ENCODE results near the gene NUB1. TPM values are rescaled to one million over a fixed set of nuclear protein-coding genes. Genes with fewer than 3 reads are reported as not detected.

Gene NUB1
- total RNA-seq, 1 experiment from 2014 or later, result 39.5 TPM

DNA sequence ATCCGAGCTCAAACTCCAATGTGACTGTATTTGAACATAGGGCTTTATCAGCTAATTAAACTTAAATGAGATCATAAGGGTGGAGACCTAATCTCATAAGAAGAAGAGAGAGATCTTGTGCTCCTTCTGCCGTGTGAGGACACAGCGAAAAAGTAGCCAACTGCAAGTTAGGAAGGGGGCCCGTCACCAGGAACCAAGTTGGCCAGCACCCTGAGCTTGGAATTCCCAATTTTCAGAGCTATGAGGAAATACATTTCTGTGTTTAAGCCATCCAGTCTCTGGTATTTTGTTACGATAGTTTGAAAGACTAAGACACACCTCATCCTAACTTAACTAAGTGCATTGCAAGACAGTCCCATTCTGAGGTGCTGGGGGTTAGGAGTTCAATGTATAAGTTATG, 82.3 kb downstream of the NUB1 start:
- no peak for DNase-seq (ENCODE audit: low spot score)

DNA sequence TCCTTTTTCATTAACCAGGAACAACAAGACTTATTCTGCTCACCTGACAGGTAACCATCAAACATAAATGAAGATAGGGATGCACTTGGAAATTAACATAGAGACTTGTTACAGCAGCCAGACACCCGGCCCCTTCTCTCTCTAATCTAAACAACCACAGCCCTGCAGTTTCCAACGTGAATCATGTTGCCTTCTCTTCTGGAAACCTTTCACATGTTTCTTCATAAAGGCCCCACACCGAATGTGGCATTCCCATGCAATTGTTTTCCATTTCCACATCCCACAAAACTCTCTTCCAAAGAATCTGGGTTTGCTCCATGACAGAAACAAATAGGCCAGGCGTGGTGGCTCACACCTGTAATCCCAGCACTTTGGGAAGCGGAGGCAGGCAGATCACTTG, 83.2 kb downstream of the NUB1 start:
- DNase-seq (ENCODE audit: low spot score), result no peak

- DNase-seq (ENCODE audit: low spot score), result no peak
Observed at GRCh38 chr7:151425670-151426440, 84.2 kb downstream of the NUB1 start.

DNA sequence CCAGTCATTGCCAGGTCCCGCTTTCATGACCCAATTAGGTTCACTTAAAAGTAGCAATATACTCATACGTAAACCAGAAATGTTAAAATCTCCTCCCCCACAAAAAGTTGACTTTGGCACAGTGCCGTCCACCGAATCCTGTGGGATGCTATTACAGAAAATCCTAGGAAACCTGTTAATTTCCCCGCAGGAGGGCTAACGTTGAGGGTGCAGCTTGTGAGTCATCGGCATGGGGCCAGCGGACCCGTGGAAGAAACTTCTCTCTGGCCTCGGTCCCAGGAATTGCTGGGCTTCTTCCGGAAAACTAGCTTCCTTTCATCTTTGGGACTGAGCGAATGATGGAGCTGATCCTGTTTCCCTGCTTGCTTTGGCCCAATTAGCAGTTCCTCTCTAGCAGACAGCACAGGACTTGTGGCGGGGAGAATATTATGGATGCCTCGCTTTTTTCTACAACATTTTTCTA, 84.9 kb downstream of the NUB1 start:
- peak; percentile 81 for DNase-seq (ENCODE audit: low spot score)

DNA sequence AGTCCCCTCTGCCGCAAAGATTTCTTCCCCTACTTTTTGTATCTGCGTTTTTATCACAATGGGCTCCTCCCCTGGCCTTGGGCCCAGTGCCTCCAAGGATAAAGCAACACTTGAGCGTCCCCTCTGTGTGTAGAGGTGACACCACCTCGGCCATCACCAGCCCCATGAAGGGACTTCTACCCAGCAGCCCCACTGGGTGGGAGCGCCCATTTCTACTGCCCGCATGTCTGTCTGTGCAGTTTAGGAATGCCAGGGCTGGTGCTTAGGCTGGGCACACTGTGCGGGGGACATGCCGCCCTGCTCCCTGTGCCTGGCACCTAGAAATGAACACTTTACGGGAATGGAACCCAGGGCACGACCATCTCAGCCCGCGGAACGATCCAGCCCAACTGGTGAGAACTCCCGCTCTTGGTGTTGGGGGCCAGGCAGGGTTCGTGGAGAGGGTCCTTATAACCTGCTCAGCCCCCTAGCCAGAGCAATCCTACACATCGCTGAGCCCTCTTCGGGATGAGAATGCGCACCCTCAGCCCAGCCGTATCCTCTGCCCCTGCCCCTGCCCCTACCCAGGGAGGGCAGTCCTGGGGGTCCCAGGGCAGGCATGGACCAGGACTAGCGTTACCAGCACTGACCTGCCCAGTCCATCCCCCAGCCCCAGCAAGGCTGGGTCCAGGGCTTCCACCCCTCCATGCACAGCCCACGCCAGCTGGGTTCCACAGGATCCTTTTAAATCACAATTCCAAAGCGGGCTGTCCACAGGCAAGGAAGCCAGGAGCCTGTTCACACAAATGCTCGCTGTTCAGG, 85.5 kb downstream of the NUB1 start:
- no peak for DNase-seq (ENCODE audit: low spot score)

DNA sequence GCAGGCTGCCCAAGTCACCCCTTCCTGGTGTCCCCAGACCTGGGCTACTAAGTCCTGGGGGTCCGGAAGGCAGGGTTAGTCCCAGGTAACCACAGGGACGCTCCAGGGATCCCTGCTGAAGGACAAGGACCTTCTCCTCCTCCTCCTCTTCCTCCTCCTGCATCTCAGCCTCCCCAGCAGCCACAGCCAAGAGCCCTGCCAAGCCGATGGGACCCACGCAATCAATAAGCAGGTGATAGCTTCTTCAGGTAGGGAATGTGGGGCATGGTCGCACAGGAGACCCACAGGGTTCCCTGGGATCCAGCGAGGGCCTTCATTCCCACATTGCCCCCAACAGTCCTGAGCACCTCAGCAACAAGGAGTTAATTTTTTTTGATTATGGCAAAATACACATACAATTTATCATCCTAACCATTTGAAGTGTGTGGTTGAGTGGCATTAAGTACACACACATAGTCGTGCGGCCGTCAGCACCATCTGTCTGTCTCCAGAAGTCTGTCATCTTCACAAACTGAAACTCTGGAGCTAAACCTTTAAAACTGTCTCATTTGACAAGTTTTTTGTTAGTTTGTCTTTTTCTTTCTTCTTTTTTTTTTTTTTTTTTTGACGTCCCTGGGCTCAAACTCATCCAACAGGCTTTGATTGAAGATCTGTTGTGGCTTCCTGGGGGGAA, 86.2 kb downstream of the NUB1 start:
- no peak for DNase-seq (ENCODE audit: low spot score)

Other genes with a start within 250 kb of the NUB1 start
- gene GBX1, start 174.1 kb upstream of the NUB1 start, total RNA-seq (2014; rRNA removed; shearing (Covaris generic)), result not detected in 2 replicates
- gene ASB10, start 154.6 kb upstream of the NUB1 start, total RNA-seq (2014; rRNA removed; shearing (Covaris generic)), result not detected in 2 replicates
- not detected in 2 replicates for gene H2BK1, start 131.3 kb upstream of the NUB1 start, total RNA-seq (2014; rRNA removed; shearing (Covaris generic))
- gene ABCF2, start 114.6 kb upstream of the NUB1 start, total RNA-seq (2014; rRNA removed; shearing (Covaris generic)), result 80.2 and 82.5 TPM in 2 replicates
- gene CHPF2, start 109.3 kb upstream of the NUB1 start, total RNA-seq (2014; rRNA removed; shearing (Covaris generic)), result 72.5 and 87.7 TPM in 2 replicates
- 1.1 and 1.3 TPM in 2 replicates for gene SMARCD3, start 93.1 kb upstream of the NUB1 start, total RNA-seq (2014; rRNA removed; shearing (Covaris generic))
- gene WDR86, start 68.2 kb downstream of the NUB1 start, total RNA-seq (2014; rRNA removed; shearing (Covaris generic)), result 1.8 and 2.0 TPM in 2 replicates
- gene CRYGN, start 98.3 kb downstream of the NUB1 start, total RNA-seq (2014; rRNA removed; shearing (Covaris generic)), result 1.4 TPM in 1 of 2 replicates, not detected in the other
- gene RHEB, start 178.1 kb downstream of the NUB1 start, total RNA-seq (2014; rRNA removed; shearing (Covaris generic)), result 135 and 151 TPM in 2 replicates

All from HT-29 (cell line).